ENCODE results near the gene MTMR11.

DNA sequence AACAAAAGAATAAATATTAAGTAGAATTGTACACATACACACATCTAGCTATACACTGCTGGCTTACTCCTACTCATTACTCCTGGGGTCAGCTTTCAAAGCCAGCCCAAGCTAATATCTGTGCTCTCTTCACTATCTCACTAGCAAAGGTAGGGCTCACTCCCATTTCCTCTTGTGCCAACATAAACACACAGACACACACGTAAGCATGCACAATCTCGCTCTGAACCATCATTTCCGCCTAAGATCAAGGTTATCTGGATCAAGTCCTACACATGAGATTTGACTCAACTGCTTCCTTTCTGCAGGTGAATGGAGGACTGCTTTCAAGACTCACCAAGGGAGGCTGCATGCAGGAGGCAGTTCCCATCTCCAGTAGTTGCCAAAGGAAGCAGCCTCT is 28.8 kb upstream of the MTMR11 start:
- TF ChIP-seq, protein P1, sequence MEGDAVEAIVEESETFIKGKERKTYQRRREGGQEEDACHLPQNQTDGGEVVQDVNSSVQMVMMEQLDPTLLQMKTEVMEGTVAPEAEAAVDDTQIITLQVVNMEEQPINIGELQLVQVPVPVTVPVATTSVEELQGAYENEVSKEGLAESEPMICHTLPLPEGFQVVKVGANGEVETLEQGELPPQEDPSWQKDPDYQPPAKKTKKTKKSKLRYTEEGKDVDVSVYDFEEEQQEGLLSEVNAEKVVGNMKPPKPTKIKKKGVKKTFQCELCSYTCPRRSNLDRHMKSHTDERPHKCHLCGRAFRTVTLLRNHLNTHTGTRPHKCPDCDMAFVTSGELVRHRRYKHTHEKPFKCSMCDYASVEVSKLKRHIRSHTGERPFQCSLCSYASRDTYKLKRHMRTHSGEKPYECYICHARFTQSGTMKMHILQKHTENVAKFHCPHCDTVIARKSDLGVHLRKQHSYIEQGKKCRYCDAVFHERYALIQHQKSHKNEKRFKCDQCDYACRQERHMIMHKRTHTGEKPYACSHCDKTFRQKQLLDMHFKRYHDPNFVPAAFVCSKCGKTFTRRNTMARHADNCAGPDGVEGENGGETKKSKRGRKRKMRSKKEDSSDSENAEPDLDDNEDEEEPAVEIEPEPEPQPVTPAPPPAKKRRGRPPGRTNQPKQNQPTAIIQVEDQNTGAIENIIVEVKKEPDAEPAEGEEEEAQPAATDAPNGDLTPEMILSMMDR (IDR thresholded peaks at IDR 0.05; ENCODE audit: borderline replicate concordance, extremely low read depth, low read length, poor library complexity, severe bottlenecking): no peak
- TF ChIP-seq EZH2 (IDR thresholded peaks at IDR 0.05; ENCODE audit: borderline replicate concordance, low read depth, low read length, severe bottlenecking): no peak

All from DND-41 (cell line).